SKM-1 (cell line): ENCODE results near the gene IPO7.
"Not testable (repeated sequence)": the region's sequence is repeated elsewhere in the genome, so short reads cannot be mapped to it uniquely, and the experiment has no call there.

Experiments
- DNase-seq: peaks from one replicate; lab custom pipeline; 2025; ENCODE audit not compliant: unreplicated experiment; lab: John Stamatoyannopoulos, UW

Gene IPO7

GRCh38 chr11:9397746-9398680 lies 13.6 kb downstream of the IPO7 start:
- no peak for DNase-seq

GRCh38 chr11:9399466-9399865 lies 15.0 kb downstream of the IPO7 start:
- no peak for DNase-seq

GRCh38 chr11:9401884-9402283 lies 17.4 kb downstream of the IPO7 start:
- DNase-seq: not testable (repeated sequence)

GRCh38 chr11:9428706-9429105 lies 44.3 kb downstream of the IPO7 start:
- no peak for DNase-seq

GRCh38 chr11:9438611-9439010 lies 54.2 kb downstream of the IPO7 start:
- no peak for DNase-seq

GRCh38 chr11:9446230-9446629 lies 61.8 kb downstream of the IPO7 start:
- DNase-seq: no peak

GRCh38 chr11:9448576-9449352 lies 64.3 kb downstream of the IPO7 start:
- DNase-seq: no peak

GRCh38 chr11:9452023-9452422 lies 67.6 kb downstream of the IPO7 start:
- not testable (repeated sequence) for DNase-seq

- no peak for DNase-seq
Measured at GRCh38 chr11:9455722-9456121, 71.3 kb downstream of the IPO7 start.

- DNase-seq: peak; percentile 7
Measured at GRCh38 chr11:9459667-9460321, 75.3 kb downstream of the IPO7 start.

- DNase-seq: peak; percentile 99
Measured at GRCh38 chr11:9460322-9461062, 76.0 kb downstream of the IPO7 start, which contains the start of gene ZNF143. Gene ZNF143, plus strand, starts transcription at chr11:9461012. Its CDS starts 10,297 bp downstream, at chr11:9471309.

GRCh38 chr11:9461063-9461759 lies 76.8 kb downstream of the IPO7 start:
- peak; percentile 79 for DNase-seq

- no peak for DNase-seq
Measured at GRCh38 chr11:9461760-9462134, 77.3 kb downstream of the IPO7 start.

GRCh38 chr11:9462172-9462799 lies 77.8 kb downstream of the IPO7 start:
- no peak for DNase-seq

GRCh38 chr11:9462806-9463537 lies 78.5 kb downstream of the IPO7 start:
- DNase-seq: no peak

- no peak for DNase-seq
Measured at GRCh38 chr11:9470765-9471164, 86.3 kb downstream of the IPO7 start.

GRCh38 chr11:9473408-9473807 lies 89.0 kb downstream of the IPO7 start:
- no peak for DNase-seq

- DNase-seq: no peak
Measured at GRCh38 chr11:9479899-9480298, 95.4 kb downstream of the IPO7 start.
